Smooth muscle cell (in vitro differentiated cells): ENCODE results near the gene TUFT1. TPM values are rescaled to one million over a fixed set of nuclear protein-coding genes. Genes with fewer than 3 reads are reported as not detected.

Experiments used
- DNase-seq: peaks from one replicate; lab custom pipeline; 2025; ENCODE audit not compliant: unreplicated experiment; lab: John Stamatoyannopoulos, UW
- H2AFZ ChIP-seq: fragments of 200-600 bp; sonication (generic); 2 replicates; pipeline ENCODE4 v1.6.0; 2016; ENCODE audit warnings: antibody characterized with exemption, low read depth, mild to moderate bottlenecking
- H3F3A ChIP-seq: fragments of 200-600 bp; sonication (generic); 2 replicates; pipeline ENCODE4 v1.6.0; 2017; ENCODE audit warnings: antibody characterized with exemption, low read depth
- H3K27ac ChIP-seq: fragments of 200-600 bp; sonication (generic); 2 replicates; pipeline ENCODE4 v1.5.1; 2016; ENCODE audit warnings: low read depth, mild to moderate bottlenecking
- H3K27me3 ChIP-seq: fragments of 200-600 bp; sonication (generic); 2 replicates; pipeline ENCODE4 v1.6.1; 2016; ENCODE audit warnings: low read depth, mild to moderate bottlenecking
- H3K36me3 ChIP-seq: fragments of 200-600 bp; sonication (generic); 2 replicates; pipeline ENCODE4 v1.5.1; 2016; ENCODE audit warnings: low read depth
- H3K4me1 ChIP-seq: fragments of 200-600 bp; sonication (generic); 2 replicates; pipeline ENCODE4 v1.5.1; 2016; ENCODE audit warnings: low read depth
- H3K4me2 ChIP-seq: fragments of 200-600 bp; sonication (generic); 2 replicates; pipeline ENCODE4 v1.6.0; 2016; ENCODE audit warnings: mild to moderate bottlenecking
- H3K4me3 ChIP-seq: fragments of 200-600 bp; sonication (generic); 2 replicates; pipeline ENCODE4 v1.5.1; 2016; ENCODE audit warnings: mild to moderate bottlenecking
- H3K79me2 ChIP-seq: fragments of 200-600 bp; sonication (generic); 2 replicates; pipeline ENCODE4 v1.6.0; 2016; ENCODE audit warnings: low read depth, mild to moderate bottlenecking
- H3K9ac ChIP-seq: fragments of 200-600 bp; sonication (generic); 2 replicates; pipeline ENCODE4 v1.6.0; 2016; ENCODE audit warnings: low read depth
- H3K9me3 ChIP-seq: fragments of 200-600 bp; sonication (generic); replicated peaks from 2 replicates; pipeline ENCODE4 v1.5.1; 2016; ENCODE audit warnings: low read depth
- H4K20me1 ChIP-seq: fragments of 200-600 bp; sonication (generic); 2 replicates; pipeline ENCODE4 v1.6.0; 2016; ENCODE audit warnings: low read depth
- CTCF ChIP-seq: fragments of 200-600 bp; sonication (generic); IDR thresholded peaks from 2 replicates; pipeline ENCODE4 v1.5.1; 2017; ENCODE audit warnings: borderline replicate concordance, mild to moderate bottlenecking, antibody characterized with exemption; ENCODE audit not compliant: insufficient read depth, poor library complexity, severe bottlenecking
- WGBS: methylation state at CpG from one replicate; pipeline ENCODE4 v1.1.7; 2016; ENCODE audit warnings: low lambda C conversion rate; 5-methylcytosine and 5-hydroxymethylcytosine counted together
- polyA plus RNA-seq: library from polyadenylated mRNA; unstranded; fragments of >200 nt; fragmentation: Nextera tagmentation; extraction: Ambion mirVana; gene quantifications from 2 replicates; pipeline ENCODE4 v1.2.1, GENCODE V29; 2016
- total RNA-seq: library from RNA; depleted of rRNA; stranded (reverse); fragments of >200 nt; gene quantifications from 2 replicates; pipeline ENCODE4 v1.2.3, GENCODE V29; 2014

TUFT1 gene
- total and polyA plus RNA-seq, 2 experiments from 2014 or later: 15.1 to 20.0 TPM

GRCh38 chr1:151493042-151493441 lies 47.1 kb upstream of the TUFT1 start:
- H3K4me3 ChIP-seq: no peak overlapping the region
- no peak overlapping the region for H3K9ac ChIP-seq
- H2AFZ ChIP-seq: no peak overlapping the region
- no peaks in the 10 kb centered on the region for H3K27me3 ChIP-seq
- H3F3A ChIP-seq: peaks cover 8% of the 10 kb centered on the region
- H3K4me2 ChIP-seq: no peak overlapping the region
- no peak for TF ChIP-seq CTCF
- 87% methylated on average over 3 of the region's 3 CpGs for WGBS
- no peak for DNase-seq
- H3K36me3 ChIP-seq: no peaks in the 10 kb centered on the region
- peaks cover 8% of the 10 kb centered on the region for H3K4me1 ChIP-seq
- no peaks in the 10 kb centered on the region for H3K9me3 ChIP-seq
- no peaks in the 10 kb centered on the region for H4K20me1 ChIP-seq
- H3K27ac ChIP-seq: no peak overlapping the region
- H3K79me2 ChIP-seq: no peaks in the 10 kb centered on the region

GRCh38 chr1:151494741-151495281 lies 45.3 kb upstream of the TUFT1 start:
- Histone ChIP-seq H3K4me1 (peaks cover 8% of the 10 kb centered on the region), H2AFZ (no peak overlapping the region), H3K4me2 (peak overlapping the region; percentile 29), H3K79me2 (no peaks in the 10 kb centered on the region), H3F3A (peaks cover 8% of the 10 kb centered on the region), H3K9me3 (no peaks in the 10 kb centered on the region), H4K20me1 (no peaks in the 10 kb centered on the region), H3K27ac (no peak overlapping the region), H3K27me3 (no peaks in the 10 kb centered on the region), H3K4me3 (no peak overlapping the region), H3K9ac (no peak overlapping the region), H3K36me3 (no peaks in the 10 kb centered on the region)
- no peak for DNase-seq
- TF ChIP-seq CTCF: no peak
- 6% methylated on average over 1 of the region's 1 CpG for WGBS

- H3K4me2 ChIP-seq: peak overlapping the region; percentile 3
- no peaks in the 10 kb centered on the region for H4K20me1 ChIP-seq
- no peak overlapping the region for H3K9ac ChIP-seq
- H3K27ac ChIP-seq: no peak overlapping the region
- WGBS: 47% methylated on average over 1 of the region's 1 CpG
- no peak for TF ChIP-seq CTCF
- no peaks in the 10 kb centered on the region for H3K9me3 ChIP-seq
- H3K36me3 ChIP-seq: no peaks in the 10 kb centered on the region
- no peak overlapping the region for H3K4me3 ChIP-seq
- H3F3A ChIP-seq: peaks cover 8% of the 10 kb centered on the region
- H3K4me1 ChIP-seq: peaks cover 8% of the 10 kb centered on the region
- H2AFZ ChIP-seq: no peak overlapping the region
- DNase-seq: no peak
- no peaks in the 10 kb centered on the region for H3K79me2 ChIP-seq
- H3K27me3 ChIP-seq: no peaks in the 10 kb centered on the region
Measured at GRCh38 chr1:151495316-151495715, 44.8 kb upstream of the TUFT1 start.

- DNase-seq: no peak
- Histone ChIP-seq H4K20me1 (no peaks in the 10 kb centered on the region), H3K9ac (no peak overlapping the region), H3K4me2 (no peak overlapping the region), H3K27me3 (no peaks in the 10 kb centered on the region), H3K27ac (no peak overlapping the region), H3K9me3 (no peaks in the 10 kb centered on the region), H3K4me3 (no peak overlapping the region), H3K79me2 (no peaks in the 10 kb centered on the region), H3K4me1 (peaks cover 8% of the 10 kb centered on the region), H2AFZ (no peak overlapping the region), H3F3A (peaks cover 8% of the 10 kb centered on the region), H3K36me3 (no peaks in the 10 kb centered on the region)
- 97% methylated on average over 5 of the region's 5 CpGs for WGBS
- TF ChIP-seq CTCF: no peak
Measured at GRCh38 chr1:151499365-151499764, 40.7 kb upstream of the TUFT1 start.
